Muscle of leg (tissue), 11 donors: Measurements from ENCODE around the gene SBK1. TPM values are rescaled to one million over a fixed set of nuclear protein-coding genes. Genes with fewer than 3 reads are reported as not detected.
"Not testable (repeated sequence)": the region's sequence is repeated elsewhere in the genome, so short reads cannot be mapped to it uniquely, and the experiment has no call there.

ENCODE experiments used
- DNase-seq: peaks from one replicate; pipeline ENCODE4 v3.0.0; 2013
- H3K27ac ChIP-seq: one replicate; pipeline ENCODE4 v1.5.1; 2013; ENCODE audit warnings: mild to moderate bottlenecking, low read length, control low read depth
- H3K27me3 ChIP-seq: one replicate; pipeline ENCODE4 v1.6.1; 2013; ENCODE audit warnings: low read length; ENCODE audit not compliant: control insufficient read depth, insufficient read depth
- H3K36me3 ChIP-seq: one replicate; pipeline ENCODE4 v1.6.1; 2013; ENCODE audit warnings: low read length; ENCODE audit not compliant: control insufficient read depth, insufficient read depth
- H3K4me1 ChIP-seq: one replicate; pipeline ENCODE4 v1.6.1; 2013; ENCODE audit warnings: low read length; ENCODE audit not compliant: control insufficient read depth, insufficient read depth
- H3K4me3 ChIP-seq: one replicate; pipeline ENCODE4 v1.5.1; 2013; ENCODE audit warnings: low read length, control low read depth
- H3K9me3 ChIP-seq: replicated peaks from 2 replicates; pipeline ENCODE4 v1.6.1; 2013; ENCODE audit warnings: low read depth, low read length; ENCODE audit not compliant: control insufficient read depth
- WGBS: methylation state at CpG from one replicate; pipeline ENCODE4 v1.1.5; 2013; ENCODE audit warnings: missing lambda C conversion rate; ENCODE audit not compliant: insufficient coverage; 5-methylcytosine and 5-hydroxymethylcytosine counted together
- polyA plus RNA-seq, 8 donors: library from polyadenylated mRNA; unstranded; fragments of 120-200 nt; gene quantifications; one replicate each; pipeline versions ENCODE4 v1.2.1 to v1.2.3, GENCODE V29; 2013; ENCODE audit warnings: inconsistent platforms in 1 of 8, low replicate concordance in 1 of 8; ENCODE audit not compliant: insufficient read length in 8 of 8, insufficient read depth in 1 of 8
- total RNA-seq: library from RNA; stranded (reverse); fragments of 120-200 nt; gene quantifications from one replicate; pipeline ENCODE4 v1.2.4, GENCODE V29; 2013

SBK1 gene
- total and polyA plus RNA-seq, 9 donors = 2.9 to 19.3 (median 15.8) TPM

DNA sequence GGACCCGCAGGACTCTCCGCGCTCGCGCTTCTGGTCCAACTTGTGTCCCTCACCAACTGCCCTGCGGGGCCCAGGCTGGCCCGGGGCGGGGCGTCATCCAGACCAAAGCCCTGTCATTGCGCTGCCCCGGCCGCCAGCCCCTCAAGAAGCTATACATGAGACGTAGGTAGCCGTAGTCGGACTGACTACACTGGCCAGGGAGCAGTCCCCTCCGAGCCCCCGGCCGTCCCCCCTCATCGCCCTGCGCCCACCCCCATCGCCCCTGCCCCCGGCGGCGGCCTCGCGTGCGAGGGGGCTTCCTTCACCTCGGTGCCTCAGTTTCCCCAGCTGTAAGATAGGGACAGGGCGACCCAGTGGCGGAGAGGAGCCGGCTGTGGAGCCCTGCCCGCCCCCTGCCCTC is 75.6 kb downstream of the SBK1 start:
- not testable (repeated sequence) for DNase-seq, H3K9me3 ChIP-seq, H3K4me3 ChIP-seq, H3K36me3 ChIP-seq, H3K4me1 ChIP-seq, H3K27me3 ChIP-seq, H3K27ac ChIP-seq
- 2% methylated on average over 9 of the region's 32 CpGs for WGBS

Other genes starting within 250 kb of the SBK1 start
- 3.7 TPM for gene GSG1L, start 228.8 kb upstream of the SBK1 start, total RNA-seq
- gene GSG1L, start 228.8 kb upstream of the SBK1 start, polyA plus RNA-seq = 1 to 10 TPM; 1.5 to 4.3 (median 2.6) TPM
- gene XPO6, start 80.6 kb upstream of the SBK1 start, total RNA-seq = 45.8 TPM
- gene XPO6, start 80.6 kb upstream of the SBK1 start, polyA plus RNA-seq = 10 to 100 TPM; 49.5 to 66.3 (median 60.7) TPM
- 2.0 TPM for gene NPIPB6, start 71.0 kb downstream of the SBK1 start, total RNA-seq
- 1 to 10 TPM in 2 of 8 donors, under 1 TPM in 4, not detected in 2; 0.34 to 2.3 (median 0.75) TPM for gene NPIPB6, start 71.0 kb downstream of the SBK1 start, polyA plus RNA-seq
- gene EIF3CL, start 111.3 kb downstream of the SBK1 start, total RNA-seq = 60.2 TPM
- 100 to 1,000 TPM in 1 of 8 donors, 10 to 100 TPM in 7; 42.2 to 119 (median 71.1) TPM for gene EIF3CL, start 111.3 kb downstream of the SBK1 start, polyA plus RNA-seq
- not detected for gene NPIPB7, start 179.8 kb downstream of the SBK1 start, total RNA-seq
- under 1 TPM in 4 of 8 donors, not detected in 4; 0.19 to 0.59 (median 0.30) TPM for gene NPIPB7, start 179.8 kb downstream of the SBK1 start, polyA plus RNA-seq
- 5.1 TPM for gene CLN3, start 199.5 kb downstream of the SBK1 start, total RNA-seq
- 10 to 100 TPM; 11.9 to 21.0 (median 16.7) TPM for gene CLN3, start 199.5 kb downstream of the SBK1 start, polyA plus RNA-seq
- gene APOBR, start 202.1 kb downstream of the SBK1 start, total RNA-seq = 0.18 TPM
- gene APOBR, start 202.1 kb downstream of the SBK1 start, polyA plus RNA-seq = 1 to 10 TPM in 5 of 8 donors, under 1 TPM in 3; 0.77 to 1.5 (median 1.1) TPM
- not detected for gene IL27, start 214.3 kb downstream of the SBK1 start, total RNA-seq
- 1 to 10 TPM in 1 of 8 donors, not detected in 7; 1.0 TPM for gene IL27, start 214.3 kb downstream of the SBK1 start, polyA plus RNA-seq
- 40.3 TPM for gene NUPR1, start 246.4 kb downstream of the SBK1 start, total RNA-seq
- gene NUPR1, start 246.4 kb downstream of the SBK1 start, polyA plus RNA-seq = 10 to 100 TPM; 27.1 to 56.7 (median 38.6) TPM